ENCODE data around the gene NDUFB10. TPM values are rescaled to one million over a fixed set of nuclear protein-coding genes. Genes with fewer than 3 reads are reported as not detected.

NDUFB10 gene
- total RNA-seq, 2 experiments from 2014 or later: 126 to 129 TPM

GRCh38 chr16:1968146-1968953, 9.0 kb downstream of the NDUFB10 start:
- intact Hi-C loops (cut with micrococcal nuclease): no loop called here
- H3K9me3 Mint-ChIP-seq: no peaks in the 10 kb centered on the region
- ChIA-PET CTCF (interaction anchor here (0.6 kb wide), 1 partner anchor 36 kb away, joined by 3 read pairs; no protein-coding TSS in a partner anchor), POLR2A (interaction anchor here (7.6 to 14.3 kb wide), 2 partner anchors 16 to 185 kb away, joined by 80 to 505 read pairs; partner anchors contain the start of genes GFER, NOXO1, SYNGR3 and TBL3)
- no peak for TF ChIP-seq CTCF (IDR thresholded peaks at IDR 0.05)
- H3K27ac Mint-ChIP-seq: no peak overlapping the region
- no peak overlapping the region for H3K4me3 Mint-ChIP-seq
- peaks cover 23% of the 10 kb centered on the region for H3K4me1 Mint-ChIP-seq (ENCODE audit: low read depth)
- peaks cover 33% of the 10 kb centered on the region for H3K36me3 Mint-ChIP-seq (ENCODE audit: low read depth)
- H3K27me3 Mint-ChIP-seq: no peaks in the 10 kb centered on the region
- DNase-seq: no peak
- no peak for ATAC-seq

- ChIA-PET POLR2A (interaction anchor here (0.7 to 29.2 kb wide), 9 partner anchors 6 to 192 kb away, joined by 3 to 505 read pairs (median 4); partner anchors contain the start of genes GFER, NDUFB10, NOXO1 and RNF151), CTCF (interaction anchor here (1.0 to 1.4 kb wide), 5 partner anchors 11 to 169 kb away, joined by 3 to 6 read pairs (median 3); no protein-coding TSS in a partner anchor)
- H3K27me3 Mint-ChIP-seq: no peaks in the 10 kb centered on the region
- H3K36me3 Mint-ChIP-seq (ENCODE audit: low read depth): peaks cover 35% of the 10 kb centered on the region
- ATAC-seq (peak; percentile 98), DNase-seq (peak; percentile 97)
- peak within 1 kb of the TSS; percentile 95 for H3K4me3 Mint-ChIP-seq
- peak within 1 kb of the TSS; percentile 94 for H3K27ac Mint-ChIP-seq
- TF ChIP-seq CTCF (IDR thresholded peaks at IDR 0.05): no peak
- peaks cover 20% of the 10 kb centered on the region for H3K4me1 Mint-ChIP-seq (ENCODE audit: low read depth)
- intact Hi-C loops (cut with micrococcal nuclease): no loop called here
- no peaks in the 10 kb centered on the region for H3K9me3 Mint-ChIP-seq
Measured at GRCh38 chr16:1971796-1972489, 12.6 kb downstream of the NDUFB10 start, which contains the start of gene TBL3. TBL3 (plus strand) TSS chr16:1972053; CDS start chr16:1972165, 112 bp downstream.

- Mint-ChIP-seq H3K36me3 (ENCODE audit: low read depth) (peaks cover 34% of the 10 kb centered on the region), H3K4me1 (ENCODE audit: low read depth) (peaks cover 20% of the 10 kb centered on the region), H3K27me3 (no peaks in the 10 kb centered on the region), H3K27ac (peak overlapping the region; percentile 94), H3K4me3 (peak overlapping the region; percentile 95), H3K9me3 (no peaks in the 10 kb centered on the region)
- ChIA-PET CTCF (interaction anchor here (1.0 to 1.3 kb wide), 4 partner anchors 10 to 168 kb away, joined by 3 to 6 read pairs (median 3); no protein-coding TSS in a partner anchor), POLR2A (interaction anchor here (0.7 to 29.2 kb wide), 6 partner anchors 7 to 182 kb away, joined by 3 to 505 read pairs (median 14); partner anchors contain the start of genes GFER, NDUFB10, NOXO1 and RNF151)
- intact Hi-C loops (cut with micrococcal nuclease): no loop called here
- peak; percentile 33 for DNase-seq
- TF ChIP-seq CTCF (IDR thresholded peaks at IDR 0.05): no peak
- peak; percentile 3 for ATAC-seq
Measured at GRCh38 chr16:1972490-1972877, 13.1 kb downstream of the NDUFB10 start.

GRCh38 chr16:1973461-1974156, 14.3 kb downstream of the NDUFB10 start:
- POLR2A ChIA-PET: interaction anchor here (1.3 to 29.2 kb wide), 4 partner anchors 8 to 17 kb away, joined by 3 to 505 read pairs (median 6); partner anchors contain the start of genes NDUFB10, RNF151, RPS2 and TBL3

More at GRCh38 chr16:1973461-1974156, 14.3 kb downstream of the NDUFB10 start:
- no peak for TF ChIP-seq CTCF (IDR thresholded peaks at IDR 0.05)
- Mint-ChIP-seq H3K4me1 (ENCODE audit: low read depth) (peaks cover 20% of the 10 kb centered on the region), H3K9me3 (no peaks in the 10 kb centered on the region), H3K27me3 (no peaks in the 10 kb centered on the region), H3K4me3 (peak overlapping the region; percentile 24), H3K27ac (no peak overlapping the region), H3K36me3 (ENCODE audit: low read depth) (peaks cover 42% of the 10 kb centered on the region)
- intact Hi-C loops (cut with micrococcal nuclease): no loop called here
- DNase-seq (no peak), ATAC-seq (no peak)
- CTCF ChIA-PET: interaction anchor here (1.1 to 2.0 kb wide), 2 partner anchors 30 to 167 kb away, joined by 3 to 4 read pairs; no protein-coding TSS in a partner anchor

Measured in activated CD8-positive, alpha-beta T cell treated with anti-CD3 and anti-CD28 coated beads for 36 hours (primary cell).